Measurements from ENCODE around the gene MAML2.

MAML2 gene

GRCh38 chr11:96014217-96014616 is 328.8 kb downstream of the MAML2 start:
- TF ChIP-seq CTCF (IDR thresholded peaks at IDR 0.05; ENCODE audit: insufficient read depth, low read depth, low read length, missing control alignments): no peak
- H3K4me3 ChIP-seq (ENCODE audit: low read length): no peak overlapping the region
- DNase-seq (ENCODE audit: low read depth): peak; percentile 63

- no peak for DNase-seq (ENCODE audit: low read depth)
- no peak overlapping the region for H3K4me3 ChIP-seq (ENCODE audit: low read length)
- TF ChIP-seq CTCF (IDR thresholded peaks at IDR 0.05; ENCODE audit: insufficient read depth, low read depth, low read length, missing control alignments): no peak
Observed at GRCh38 chr11:96013461-96014213, 329.4 kb downstream of the MAML2 start.

GRCh38 chr11:96012086-96012824 is 330.7 kb downstream of the MAML2 start:
- peak; percentile 75 for TF ChIP-seq CTCF (IDR thresholded peaks at IDR 0.05; ENCODE audit: insufficient read depth, low read depth, low read length, missing control alignments)
- DNase-seq (ENCODE audit: low read depth): peak; percentile 70
- H3K4me3 ChIP-seq (ENCODE audit: low read length): no peak overlapping the region

- H3K4me3 ChIP-seq (ENCODE audit: low read length): no peak overlapping the region
- TF ChIP-seq CTCF (IDR thresholded peaks at IDR 0.05; ENCODE audit: insufficient read depth, low read depth, low read length, missing control alignments): no peak
- no peak for DNase-seq (ENCODE audit: low read depth)
Observed at GRCh38 chr11:96010683-96011082, 332.3 kb downstream of the MAML2 start.

- no peak for DNase-seq (ENCODE audit: low read depth)
- no peak for TF ChIP-seq CTCF (IDR thresholded peaks at IDR 0.05; ENCODE audit: insufficient read depth, low read depth, low read length, missing control alignments)
- no peak overlapping the region for H3K4me3 ChIP-seq (ENCODE audit: low read length)
Observed at GRCh38 chr11:96008161-96008720, 334.8 kb downstream of the MAML2 start.

GRCh38 chr11:96006037-96006436 is 337.0 kb downstream of the MAML2 start:
- no peak for TF ChIP-seq CTCF (IDR thresholded peaks at IDR 0.05; ENCODE audit: insufficient read depth, low read depth, low read length, missing control alignments)
- no peak overlapping the region for H3K4me3 ChIP-seq (ENCODE audit: low read length)
- no peak for DNase-seq (ENCODE audit: low read depth)
